Kidney (tissue), 14 donors: ENCODE results near the gene C14orf39. TPM values are rescaled to one million over a fixed set of nuclear protein-coding genes. Genes with fewer than 3 reads are reported as not detected.
"Not testable (repeated sequence)": the region's sequence is repeated elsewhere in the genome, so short reads cannot be mapped to it uniquely, and the experiment has no call there.

Experiments used
- DNase-seq, 5 donors: peaks; one replicate each; pipeline ENCODE4 v3.0.0-alpha.2; 2013 to 2020
- FAIRE-seq: peaks from 2 replicates; lab custom pipeline; 2012; peaks lifted over from hg19 to GRCh38; lab: Jason Lieb, UNC
- H3K27ac ChIP-seq, 2 donors: one replicate each; pipeline ENCODE4 v1.7.0; 2013; ENCODE audit warnings: low read depth in 2 of 2, low read length in 2 of 2, inconsistent platforms in 1 of 2
- H3K27me3 ChIP-seq: one replicate; pipeline ENCODE4 v1.7.1; 2013; ENCODE audit warnings: low read length, inconsistent platforms; ENCODE audit not compliant: control insufficient read depth, insufficient read depth
- H3K36me3 ChIP-seq, 3 donors: one replicate each; pipeline versions ENCODE4 v1.7.0 to v1.7.1; 2013; ENCODE audit warnings: low read length in 3 of 3, control low read depth in 1 of 3, inconsistent platforms in 1 of 3; ENCODE audit not compliant: insufficient read depth in 3 of 3, control insufficient read depth in 2 of 3
- H3K4me1 ChIP-seq, 3 donors: one replicate each; pipeline versions ENCODE4 v1.7.0 to v1.7.1; 2013; ENCODE audit warnings: low read length in 3 of 3, inconsistent platforms in 1 of 3, low read depth in 1 of 3; ENCODE audit not compliant: control insufficient read depth in 2 of 3, insufficient read depth in 2 of 3
- H3K4me3 ChIP-seq, 3 donors: one replicate each; pipeline versions ENCODE4 v1.7.0 to v1.8.1; 2013; ENCODE audit warnings: low read length in 3 of 3, control low read depth in 1 of 3, inconsistent platforms in 1 of 3
- H3K9ac ChIP-seq, 3 donors: one replicate each; pipeline versions ENCODE4 v1.7.0 to v1.7.1; 2013; ENCODE audit warnings: low read length in 3 of 3, control low read depth in 1 of 3, inconsistent platforms in 1 of 3
- H3K9me3 ChIP-seq, 3 donors: one replicate each; pipeline versions ENCODE4 v1.7.0 to v1.7.1; 2013; ENCODE audit warnings: low read length in 3 of 3, control low read depth in 1 of 3, inconsistent platforms in 1 of 3; ENCODE audit not compliant: control insufficient read depth in 2 of 3, insufficient read depth in 1 of 3
- CTCF ChIP-seq: IDR thresholded peaks from 3 replicates; pipeline ENCODE4 v1.5.1; 2012; ENCODE audit warnings: mild to moderate bottlenecking, moderate library complexity, borderline replicate concordance; ENCODE audit not compliant: insufficient read depth; ENCODE audit errors: extremely low read depth
- intact Hi-C: fragments of 100-400 bp; cut with DNase I; formaldehyde crosslinking; loops from one replicate; pipeline ENCODE4 v1.11.1; 2022
- polyA plus RNA-seq: library from polyadenylated mRNA; stranded (reverse); fragments of 350-450 nt; fragmentation: Illumina TruSeq; extraction: RNeasy Lipid Tissue Mini Kit (QIAGEN cat#74804); gene quantifications from one replicate; pipeline ENCODE4 v1.2.3, GENCODE V29; 2014; ENCODE audit warnings: low read depth, low replicate concordance; ENCODE audit not compliant: insufficient read depth
- total RNA-seq: library from RNA; stranded (reverse); fragmentation: NEBNext Ultra II Directional; extraction: Animal tissue kit (Norgen Biotek cat#: 25700); gene quantifications from one replicate; pipeline ENCODE4 v1.2.1, GENCODE V29; 2021
- donor health status: control.
- donor health status: control.
- donor health status: control.
- donor health status: control.
- donor health status: control.
- donor health status: DM: yes; HTN: yes; CAD: no.
- donor health status: Normal renal cell carcinoma (clear cell type).

C14orf39 gene
- total and polyA plus RNA-seq, 2 donors from 2014 or later = not detected

GRCh38 chr14:60455875-60456274, 30.0 kb downstream of the C14orf39 start:
- Histone ChIP-seq H3K4me3 (no peak overlapping the region), H3K27me3 (no peaks in the 10 kb centered on the region), H3K9me3 (no peaks in the 10 kb centered on the region), H3K9ac (no peak overlapping the region), H3K27ac (no peak overlapping the region), H3K36me3 (no peaks in the 10 kb centered on the region), H3K4me1 (no peaks in the 10 kb centered on the region)
- intact Hi-C loops = no loop called here
- no peak for DNase-seq
- no peak for FAIRE-seq
- TF ChIP-seq CTCF = no peak

- Histone ChIP-seq H3K36me3 (no peaks in the 10 kb centered on the region), H3K27me3 (no peaks in the 10 kb centered on the region), H3K27ac (no peak overlapping the region), H3K9me3 (peaks cover 0 to 5% (median 0%) of the 10 kb centered on the region in 3 donors), H3K9ac (no peak overlapping the region), H3K4me1 (no peaks in the 10 kb centered on the region), H3K4me3 (no peak overlapping the region)
- no peak for FAIRE-seq
- no peak for TF ChIP-seq CTCF
- intact Hi-C loops = no loop called here
- no peak for DNase-seq
These were observed 55.6 kb downstream of the C14orf39 start for GRCh38 chr14:60430276-60430675.

- H3K4me3 ChIP-seq = no peak overlapping the region
- no peak for TF ChIP-seq CTCF
- no peak overlapping the region for H3K9ac ChIP-seq
- FAIRE-seq (no peak), DNase-seq (no peak)
- no peak overlapping the region for H3K27ac ChIP-seq
- H3K9me3 ChIP-seq = no peaks in the 10 kb centered on the region
- intact Hi-C loops = no loop called here
- H3K36me3 ChIP-seq = no peaks in the 10 kb centered on the region
- no peaks in the 10 kb centered on the region for H3K27me3 ChIP-seq
- H3K4me1 ChIP-seq = no peaks in the 10 kb centered on the region
These were observed 65.8 kb downstream of the C14orf39 start for GRCh38 chr14:60420050-60420449.

- DNase-seq, H3K9ac ChIP-seq, H3K27ac ChIP-seq, H3K4me1 ChIP-seq, H3K4me3 ChIP-seq, H3K27me3 ChIP-seq, FAIRE-seq, intact Hi-C loops, H3K36me3 ChIP-seq, H3K9me3 ChIP-seq: not testable (repeated sequence)
These were observed 88.3 kb downstream of the C14orf39 start for GRCh38 chr14:60397550-60397949.
